Measurements from ENCODE around the gene ASB13.
"Not testable (repeated sequence)": the region's sequence is repeated elsewhere in the genome, so short reads cannot be mapped to it uniquely, and the experiment has no call there.

Gene ASB13

DNA sequence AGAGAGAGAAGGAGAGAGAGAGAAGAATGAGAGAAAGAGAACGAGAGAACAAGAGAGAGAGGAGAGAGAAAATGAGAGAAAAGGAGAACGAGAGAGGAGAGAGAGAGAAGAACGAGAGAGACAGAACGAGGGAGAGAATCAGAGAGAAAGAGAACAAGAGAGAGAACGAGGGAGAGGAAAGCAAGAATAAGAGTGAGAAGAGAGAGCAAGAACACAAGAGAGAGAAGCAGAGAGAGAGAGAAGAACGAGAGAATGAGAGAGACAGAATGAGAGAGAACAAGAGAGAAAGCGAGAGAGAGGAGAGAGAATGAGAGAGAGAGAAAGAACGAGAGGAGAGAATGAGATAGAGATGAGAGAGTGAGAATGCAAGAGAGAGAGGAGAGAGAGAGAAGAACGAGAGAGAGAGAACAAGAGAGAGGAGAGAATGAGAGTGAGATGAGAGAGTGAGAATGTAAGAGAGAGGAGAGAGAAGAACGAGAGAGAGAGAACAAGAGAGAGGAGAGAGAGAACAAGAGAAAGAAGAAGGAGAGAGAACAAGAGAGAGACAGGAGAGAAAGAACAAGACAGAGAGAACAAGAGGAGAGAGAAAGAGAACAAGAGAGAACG is 68.2 kb downstream of the ASB13 start:
- no peak overlapping the region for H3K4me3 ChIP-seq (ENCODE audit: control insufficient read depth, low read depth, low read length)
- no peak for DNase-seq (ENCODE audit: low read depth)
- TF ChIP-seq, protein P1, sequence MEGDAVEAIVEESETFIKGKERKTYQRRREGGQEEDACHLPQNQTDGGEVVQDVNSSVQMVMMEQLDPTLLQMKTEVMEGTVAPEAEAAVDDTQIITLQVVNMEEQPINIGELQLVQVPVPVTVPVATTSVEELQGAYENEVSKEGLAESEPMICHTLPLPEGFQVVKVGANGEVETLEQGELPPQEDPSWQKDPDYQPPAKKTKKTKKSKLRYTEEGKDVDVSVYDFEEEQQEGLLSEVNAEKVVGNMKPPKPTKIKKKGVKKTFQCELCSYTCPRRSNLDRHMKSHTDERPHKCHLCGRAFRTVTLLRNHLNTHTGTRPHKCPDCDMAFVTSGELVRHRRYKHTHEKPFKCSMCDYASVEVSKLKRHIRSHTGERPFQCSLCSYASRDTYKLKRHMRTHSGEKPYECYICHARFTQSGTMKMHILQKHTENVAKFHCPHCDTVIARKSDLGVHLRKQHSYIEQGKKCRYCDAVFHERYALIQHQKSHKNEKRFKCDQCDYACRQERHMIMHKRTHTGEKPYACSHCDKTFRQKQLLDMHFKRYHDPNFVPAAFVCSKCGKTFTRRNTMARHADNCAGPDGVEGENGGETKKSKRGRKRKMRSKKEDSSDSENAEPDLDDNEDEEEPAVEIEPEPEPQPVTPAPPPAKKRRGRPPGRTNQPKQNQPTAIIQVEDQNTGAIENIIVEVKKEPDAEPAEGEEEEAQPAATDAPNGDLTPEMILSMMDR (conservative IDR thresholded peaks at IDR 0.05; ENCODE audit: control insufficient read depth, insufficient read depth, low read depth, low read length) = no peak

DNA sequence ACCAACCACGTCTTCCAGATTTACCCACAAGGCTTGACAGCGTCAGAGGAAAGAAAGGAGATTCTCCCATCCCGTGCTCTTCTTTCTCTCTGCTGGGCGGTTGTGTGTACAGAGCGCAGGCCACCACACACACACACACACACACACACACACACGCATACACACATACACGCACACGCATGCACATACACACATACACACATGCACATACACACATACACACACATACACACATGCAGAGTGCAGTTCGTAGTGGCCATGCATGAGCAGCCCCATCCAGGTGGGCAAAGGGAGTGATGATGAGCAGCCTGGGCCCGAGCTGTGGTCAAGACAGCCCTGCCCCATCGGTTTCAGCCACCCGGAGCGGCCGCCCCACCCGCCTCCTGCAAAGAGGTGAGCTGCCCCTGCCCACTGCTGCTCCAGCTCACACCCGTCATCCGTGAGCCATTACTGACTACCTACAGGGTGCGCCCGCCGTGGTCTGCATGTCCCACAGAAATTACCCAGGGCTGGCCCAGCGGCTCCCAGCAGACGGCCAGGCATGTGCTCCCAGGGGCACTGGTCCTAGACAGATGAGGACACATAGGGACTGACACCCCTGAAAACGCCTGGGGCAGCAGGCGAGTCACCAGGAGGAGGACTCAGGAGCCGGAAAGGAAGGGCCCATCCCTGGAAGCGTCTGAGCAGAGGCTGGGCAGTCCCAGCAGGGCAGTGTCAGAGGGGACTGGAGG is 69.6 kb downstream of the ASB13 start:
- no peak overlapping the region for H3K4me3 ChIP-seq (ENCODE audit: control insufficient read depth, low read depth, low read length)
- no peak for DNase-seq (ENCODE audit: low read depth)
- TF ChIP-seq, protein P1 (conservative IDR thresholded peaks at IDR 0.05; ENCODE audit: control insufficient read depth, insufficient read depth, low read depth, low read length) = no peak

DNA sequence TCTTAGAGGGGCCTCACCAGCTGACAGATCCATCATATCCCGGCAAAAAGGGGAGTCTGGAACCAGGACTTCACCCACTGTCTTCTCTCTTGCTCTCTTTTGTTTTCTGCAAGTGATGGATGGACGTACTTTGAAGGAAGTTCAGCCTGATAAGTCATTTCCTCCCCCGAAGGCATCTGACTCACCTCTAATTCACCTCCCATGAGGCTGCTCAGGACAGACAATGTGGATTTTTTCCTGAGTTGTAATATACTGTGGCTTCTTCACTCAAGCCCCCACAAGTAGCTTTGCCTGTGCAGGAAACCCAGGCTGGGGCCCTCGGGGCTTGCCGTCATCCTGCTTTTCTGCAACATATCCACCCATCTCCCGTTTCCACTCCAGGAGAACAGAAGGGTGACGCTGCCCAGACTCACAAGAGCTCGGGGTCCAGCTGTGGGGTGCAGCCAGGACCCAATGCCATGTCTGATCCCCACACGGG is 70.4 kb downstream of the ASB13 start:
- DNase-seq (ENCODE audit: low read depth) = peak; percentile 94
- peak overlapping the region; percentile 6 for H3K4me3 ChIP-seq (ENCODE audit: control insufficient read depth, low read depth, low read length)
- TF ChIP-seq, protein P1 (conservative IDR thresholded peaks at IDR 0.05; ENCODE audit: control insufficient read depth, insufficient read depth, low read depth, low read length) = no peak

DNA sequence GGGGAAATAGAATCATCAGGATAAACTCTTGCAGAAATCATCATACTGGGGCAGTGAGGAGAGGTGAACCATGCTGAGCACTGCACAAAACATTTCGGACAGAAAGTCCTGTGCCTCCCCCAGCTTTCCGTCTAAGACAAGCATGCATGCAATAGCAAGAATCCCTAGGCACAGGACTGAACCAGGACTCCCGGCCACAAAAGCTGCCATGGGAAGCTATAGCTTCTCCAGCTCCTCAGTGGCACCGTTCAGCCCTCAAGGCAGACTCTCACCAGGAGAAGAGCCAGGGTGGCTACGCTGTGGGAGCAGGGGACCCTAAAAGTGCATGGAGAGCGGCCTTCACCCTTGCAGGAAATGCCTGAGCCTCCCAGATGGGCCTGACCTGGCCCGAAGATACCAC is 70.8 kb downstream of the ASB13 start:
- H3K4me3 ChIP-seq (ENCODE audit: control insufficient read depth, low read depth, low read length) = peak overlapping the region; percentile 6
- DNase-seq (ENCODE audit: low read depth) = peak; percentile 37
- TF ChIP-seq, protein P1 (conservative IDR thresholded peaks at IDR 0.05; ENCODE audit: control insufficient read depth, insufficient read depth, low read depth, low read length) = no peak

DNA sequence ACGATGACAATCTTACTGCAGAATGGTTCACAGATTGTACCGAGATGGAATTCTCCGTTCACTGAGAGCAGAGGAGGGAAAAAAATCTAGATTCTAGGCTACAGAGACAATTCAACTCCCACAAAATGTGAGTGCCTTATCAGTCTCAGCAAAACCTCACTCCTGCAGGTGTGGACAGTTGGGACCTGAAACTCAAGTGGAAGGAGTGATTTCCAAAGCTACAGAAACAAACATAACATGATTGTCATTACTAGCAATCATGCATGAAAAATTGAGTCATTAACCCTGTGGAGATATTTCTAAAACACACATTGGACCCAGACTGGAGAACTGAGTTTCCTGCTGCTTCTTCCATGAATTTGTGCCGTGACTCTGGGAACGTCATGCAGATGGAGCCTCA is 71.3 kb downstream of the ASB13 start:
- no peak for DNase-seq (ENCODE audit: low read depth)
- TF ChIP-seq, protein P1 (conservative IDR thresholded peaks at IDR 0.05; ENCODE audit: control insufficient read depth, insufficient read depth, low read depth, low read length) = no peak
- H3K4me3 ChIP-seq (ENCODE audit: control insufficient read depth, low read depth, low read length) = no peak overlapping the region

DNA sequence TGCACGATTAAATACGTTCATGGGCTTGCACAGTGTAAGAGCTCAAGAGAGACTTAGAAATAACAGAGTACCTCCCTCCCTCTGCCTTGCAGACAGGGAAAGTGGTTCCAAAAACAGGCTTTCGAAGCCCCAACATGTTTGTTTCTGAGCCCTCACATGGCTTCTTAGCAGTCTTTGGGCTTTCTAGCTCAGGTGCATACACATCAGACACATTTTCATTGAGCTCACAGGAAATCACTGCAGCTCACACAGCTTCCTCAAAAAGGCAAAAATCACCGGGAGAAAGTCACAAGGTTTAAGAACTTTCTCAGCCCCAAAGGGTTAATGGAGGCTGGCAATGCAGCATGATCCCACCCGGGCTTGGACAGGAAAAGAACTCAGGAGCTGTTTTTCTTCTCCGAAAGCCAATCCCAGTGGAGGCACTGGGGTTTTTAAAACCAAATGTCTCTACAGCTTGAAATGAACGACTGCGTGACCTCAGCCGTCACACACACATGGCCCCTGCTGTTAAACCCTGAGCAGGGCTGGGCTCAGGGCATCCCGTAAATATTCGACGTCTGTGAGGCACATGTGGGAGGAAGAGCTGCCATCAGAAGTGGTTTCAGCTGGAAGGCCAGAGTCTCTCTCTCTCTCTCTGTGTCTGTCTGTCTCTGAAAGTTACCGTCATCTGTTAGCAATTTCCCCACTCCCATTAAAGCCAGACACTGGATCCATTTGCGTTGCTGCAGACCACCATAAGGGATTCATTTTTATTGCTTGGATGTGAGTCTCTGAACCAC is 71.9 kb downstream of the ASB13 start:
- TF ChIP-seq, protein P1 (conservative IDR thresholded peaks at IDR 0.05; ENCODE audit: control insufficient read depth, insufficient read depth, low read depth, low read length) = no peak
- H3K4me3 ChIP-seq (ENCODE audit: control insufficient read depth, low read depth, low read length) = no peak overlapping the region
- peak; percentile 74 for DNase-seq (ENCODE audit: low read depth)

DNA sequence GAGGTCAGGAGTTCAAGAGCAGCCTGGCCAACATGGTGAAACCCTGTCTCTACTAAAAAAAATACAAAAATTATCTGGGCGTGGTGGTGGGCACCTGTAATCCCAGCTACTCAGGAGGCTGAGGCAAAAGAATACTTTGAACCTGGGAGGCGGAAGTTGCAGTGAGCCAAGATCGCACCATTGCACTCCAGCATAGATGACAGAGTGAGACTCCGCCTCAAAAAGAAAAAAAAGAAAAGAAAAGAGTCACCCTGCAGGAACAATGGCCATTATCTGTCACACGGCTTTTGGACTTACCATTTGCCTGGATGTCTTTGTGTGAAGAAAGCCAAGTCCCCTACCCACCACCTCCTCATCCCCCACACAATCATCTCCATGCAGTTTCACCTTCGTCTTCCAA is 73.0 kb downstream of the ASB13 start:
- H3K4me3 ChIP-seq (ENCODE audit: control insufficient read depth, low read depth, low read length); DNase-seq (ENCODE audit: low read depth): not testable (repeated sequence)
